ENCODE results near the gene CD3D.

DNA sequence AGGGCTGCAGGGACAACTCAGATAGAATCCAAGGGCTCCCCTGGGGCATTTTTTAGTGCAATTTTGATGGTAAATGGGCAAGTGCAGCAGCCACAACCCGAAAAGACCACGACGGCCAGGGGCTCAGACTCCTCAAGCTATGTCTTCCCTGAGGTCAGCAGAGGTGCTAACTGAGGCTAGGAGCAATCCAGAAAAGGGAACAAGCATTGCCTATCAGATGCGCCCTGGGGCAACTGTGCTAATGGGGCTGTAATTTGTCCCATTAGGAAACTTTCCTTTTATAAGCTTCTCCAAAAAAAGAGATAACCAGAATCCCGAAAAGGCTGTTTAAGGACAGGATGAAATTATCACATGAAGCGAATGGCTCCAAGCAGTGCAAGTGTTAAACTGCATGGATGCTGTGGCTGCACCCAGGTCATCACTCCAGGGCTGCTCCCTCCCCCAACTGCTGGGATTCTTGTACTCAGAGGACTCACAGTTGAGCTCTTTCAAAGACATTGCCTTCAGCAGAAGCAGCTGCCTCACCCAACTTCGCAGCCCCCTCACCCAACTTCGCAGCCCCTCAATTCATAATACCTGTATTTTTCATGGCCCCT lies 40.8 kb downstream of the CD3D start:
- no peak for TF ChIP-seq EZH2phosphoT487 (IDR thresholded peaks at IDR 0.05; ENCODE audit: low read depth)
- TF ChIP-seq, protein P1, sequence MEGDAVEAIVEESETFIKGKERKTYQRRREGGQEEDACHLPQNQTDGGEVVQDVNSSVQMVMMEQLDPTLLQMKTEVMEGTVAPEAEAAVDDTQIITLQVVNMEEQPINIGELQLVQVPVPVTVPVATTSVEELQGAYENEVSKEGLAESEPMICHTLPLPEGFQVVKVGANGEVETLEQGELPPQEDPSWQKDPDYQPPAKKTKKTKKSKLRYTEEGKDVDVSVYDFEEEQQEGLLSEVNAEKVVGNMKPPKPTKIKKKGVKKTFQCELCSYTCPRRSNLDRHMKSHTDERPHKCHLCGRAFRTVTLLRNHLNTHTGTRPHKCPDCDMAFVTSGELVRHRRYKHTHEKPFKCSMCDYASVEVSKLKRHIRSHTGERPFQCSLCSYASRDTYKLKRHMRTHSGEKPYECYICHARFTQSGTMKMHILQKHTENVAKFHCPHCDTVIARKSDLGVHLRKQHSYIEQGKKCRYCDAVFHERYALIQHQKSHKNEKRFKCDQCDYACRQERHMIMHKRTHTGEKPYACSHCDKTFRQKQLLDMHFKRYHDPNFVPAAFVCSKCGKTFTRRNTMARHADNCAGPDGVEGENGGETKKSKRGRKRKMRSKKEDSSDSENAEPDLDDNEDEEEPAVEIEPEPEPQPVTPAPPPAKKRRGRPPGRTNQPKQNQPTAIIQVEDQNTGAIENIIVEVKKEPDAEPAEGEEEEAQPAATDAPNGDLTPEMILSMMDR (IDR thresholded peaks at IDR 0.05; ENCODE audit: low read depth, low read length), result no peak
